ENCODE data around the gene STMN3. TPM values are rescaled to one million over a fixed set of nuclear protein-coding genes. Genes with fewer than 3 reads are reported as not detected.

Gene STMN3
- total and polyA plus RNA-seq, 2 of the 8 experiments (the other 6 are each of a cell fraction or from before 2014, with no cell fraction given) = 51.5 to 63.1 TPM

DNA sequence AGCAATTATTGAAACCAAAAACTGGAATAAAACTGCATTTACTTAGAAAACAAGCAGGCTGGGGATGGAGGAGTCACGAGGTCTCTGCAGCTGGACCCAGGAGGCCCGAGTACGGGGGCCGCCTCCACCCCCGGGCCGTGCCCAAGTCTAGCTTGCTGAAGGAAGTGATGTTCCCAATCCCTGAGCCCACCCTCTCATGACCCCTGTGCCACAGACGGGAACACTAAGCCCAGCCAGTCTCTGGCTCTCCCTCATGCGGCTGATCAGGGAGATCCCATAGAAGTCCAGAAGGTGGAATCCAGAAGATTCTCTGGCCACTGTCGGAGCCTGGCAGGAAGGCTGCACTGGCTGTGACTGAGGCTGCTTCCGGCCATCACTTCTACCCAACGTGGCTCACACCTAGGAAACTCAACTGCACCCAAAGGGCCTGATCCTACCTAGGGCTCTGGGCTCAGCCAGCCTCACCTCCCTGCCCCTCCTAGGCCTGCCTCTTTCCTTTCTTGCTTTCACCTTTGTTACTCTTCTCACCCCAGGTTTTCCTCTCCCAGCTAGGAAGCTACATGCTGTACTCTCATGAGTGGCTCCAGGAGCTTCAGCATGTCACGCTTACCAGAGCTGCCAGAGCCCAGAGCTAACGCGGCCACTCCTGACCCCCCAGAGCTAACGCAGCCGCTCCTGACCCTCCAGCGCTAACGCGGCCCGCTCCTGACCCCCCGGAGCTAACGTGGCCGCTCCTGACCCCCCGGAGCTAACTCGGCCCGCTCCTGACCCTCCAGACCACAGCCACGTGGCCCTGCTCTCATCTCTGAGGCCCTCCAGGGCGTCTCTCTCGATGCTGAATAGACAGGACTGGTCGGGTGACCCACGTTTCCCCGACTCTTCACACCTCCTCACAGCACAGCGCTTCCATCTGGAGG lies 54.5 kb downstream of the STMN3 start (continued):
- TF ChIP-seq SIRT6 (IDR thresholded peaks at IDR 0.05; ENCODE audit: low read length) (no peak), SRF (IDR thresholded peaks at IDR 0.05; ENCODE audit: low read depth, low read length) (no peak), RAD21 (IDR thresholded peaks at IDR 0.05 in 1 of 2, conservative IDR thresholded peaks at IDR 0.05 in 1 of 2; ENCODE audit: low read depth in 2 of 2, low read length in 2 of 2) (no peak), GABPA (IDR thresholded peaks at IDR 0.05; ENCODE audit: borderline replicate concordance, insufficient read depth, low read length) (no peak)

Data from H1 (cell line).